NCI-H1694 (cell line): ENCODE data around the gene RMI1.
"Not testable (repeated sequence)": the region's sequence is repeated elsewhere in the genome, so short reads cannot be mapped to it uniquely, and the experiment has no call there.

Source experiments
- DNase-seq: peaks from one replicate; lab custom pipeline; 2025; lab: John Stamatoyannopoulos, UW

RMI1 gene

GRCh38 chr9:83980395-83981125 is at the start of gene RMI1:
Gene RMI1, plus strand, starts transcription at chr9:83980805. Its CDS starts 20,182 bp downstream, at chr9:84000987.
- peak; percentile 96 for DNase-seq

- no peak for DNase-seq
Measured at GRCh38 chr9:83930881-83931280, 49.7 kb upstream of the RMI1 start.

GRCh38 chr9:83932011-83932410 is 48.6 kb upstream of the RMI1 start:
- DNase-seq: no peak

GRCh38 chr9:83932851-83933250 is 47.8 kb upstream of the RMI1 start:
- DNase-seq: no peak

GRCh38 chr9:83933790-83934189 is 46.8 kb upstream of the RMI1 start:
- DNase-seq: no peak

GRCh38 chr9:83934569-83935275 is 45.9 kb upstream of the RMI1 start:
- no peak for DNase-seq

- no peak for DNase-seq
Measured at GRCh38 chr9:83935276-83935935, 45.2 kb upstream of the RMI1 start.

- no peak for DNase-seq
Measured at GRCh38 chr9:83936523-83936922, 44.1 kb upstream of the RMI1 start.

GRCh38 chr9:83937861-83938455 is 42.6 kb upstream of the RMI1 start:
- DNase-seq: peak; percentile 48

GRCh38 chr9:83940590-83941303 is 39.9 kb upstream of the RMI1 start:
- no peak for DNase-seq

GRCh38 chr9:83948096-83948495 is 32.5 kb upstream of the RMI1 start:
- not testable (repeated sequence) for DNase-seq

- no peak for DNase-seq
Measured at GRCh38 chr9:83956086-83956435, 24.5 kb upstream of the RMI1 start.

- DNase-seq: peak; percentile 7
Measured at GRCh38 chr9:83956436-83957247, 24.0 kb upstream of the RMI1 start.

- no peak for DNase-seq
Measured at GRCh38 chr9:83957248-83957513, 23.4 kb upstream of the RMI1 start.

GRCh38 chr9:83959061-83959460 is 21.5 kb upstream of the RMI1 start:
- no peak for DNase-seq

GRCh38 chr9:83960991-83961390 is 19.6 kb upstream of the RMI1 start:
- DNase-seq: no peak

- DNase-seq: no peak
Measured at GRCh38 chr9:83962165-83962564, 18.4 kb upstream of the RMI1 start.

- DNase-seq: no peak
Measured at GRCh38 chr9:83964973-83965349, 15.6 kb upstream of the RMI1 start.

- no peak for DNase-seq
Measured at GRCh38 chr9:83965350-83966208, 15.0 kb upstream of the RMI1 start.

GRCh38 chr9:83966209-83966582 is 14.4 kb upstream of the RMI1 start:
- DNase-seq: no peak

- DNase-seq: no peak
Measured at GRCh38 chr9:83967073-83967472, 13.5 kb upstream of the RMI1 start.
